BLaER1 (cell line): ENCODE measurements around the gene SMOC2.

Source experiments
- H3K27ac ChIP-seq: shearing (Covaris generic); formaldehyde crosslinking; 2 replicates; pipeline ENCODE4 v1.8.1; 2022
- H3K27me3 ChIP-seq: shearing (Covaris generic); formaldehyde crosslinking; 2 replicates; pipeline ENCODE4 v1.8.1; 2022
- H3K36me3 ChIP-seq: shearing (Covaris generic); formaldehyde crosslinking; 2 replicates; pipeline ENCODE4 v1.8.1; 2022
- H3K4me1 ChIP-seq: shearing (Covaris generic); formaldehyde crosslinking; 2 replicates; pipeline ENCODE4 v1.8.1; 2022
- H3K4me2 ChIP-seq: shearing (Covaris generic); formaldehyde crosslinking; 2 replicates; pipeline ENCODE4 v1.8.1; 2022
- H3K4me3 ChIP-seq: shearing (Covaris generic); formaldehyde crosslinking; 2 replicates; pipeline ENCODE4 v1.8.1; 2022
- H3K9ac ChIP-seq: shearing (Covaris generic); formaldehyde crosslinking; 2 replicates; pipeline ENCODE4 v1.8.1; 2022
- H3K9me3 ChIP-seq: shearing (Covaris generic); formaldehyde crosslinking; 2 replicates; pipeline ENCODE4 v1.8.1; 2022
- H4K20me1 ChIP-seq: shearing (Covaris generic); formaldehyde crosslinking; 2 replicates; pipeline ENCODE4 v1.8.1; 2022
- Cebpa-rat ChIP-seq: shearing (Covaris generic); IDR thresholded peaks from 2 replicates; pipeline ENCODE4 v1.8.1; 2022

The SMOC2 gene

GRCh38 chr6:168473197-168473596 lies 32.2 kb downstream of the SMOC2 start:
- Histone ChIP-seq H4K20me1 (no peaks in the 10 kb centered on the region), H3K36me3 (no peaks in the 10 kb centered on the region), H3K27me3 (no peaks in the 10 kb centered on the region), H3K9me3 (no peaks in the 10 kb centered on the region; the same call in 1 of the 2 replicates), H3K9ac (no peak overlapping the region), H3K4me2 (no peak overlapping the region), H3K27ac (no peak overlapping the region), H3K4me1 (no peaks in the 10 kb centered on the region), H3K4me3 (no peak overlapping the region)
- no peak for TF ChIP-seq Cebpa-rat

- no peak for TF ChIP-seq Cebpa-rat
- Histone ChIP-seq H3K4me3 (no peak overlapping the region), H4K20me1 (no peaks in the 10 kb centered on the region), H3K27me3 (no peaks in the 10 kb centered on the region), H3K4me1 (no peaks in the 10 kb centered on the region), H3K9me3 (peaks cover 11% of the 10 kb centered on the region), H3K4me2 (no peak overlapping the region), H3K27ac (no peak overlapping the region), H3K36me3 (no peaks in the 10 kb centered on the region), H3K9ac (no peak overlapping the region)
These were observed 34.4 kb downstream of the SMOC2 start for GRCh38 chr6:168475188-168476013.

GRCh38 chr6:168479421-168479820 lies 38.4 kb downstream of the SMOC2 start:
- H3K4me3 ChIP-seq, result no peak overlapping the region
- no peaks in the 10 kb centered on the region for H3K36me3 ChIP-seq
- TF ChIP-seq Cebpa-rat, result no peak
- H3K27ac ChIP-seq, result no peak overlapping the region
- no peak overlapping the region for H3K4me2 ChIP-seq
- H3K9ac ChIP-seq, result no peak overlapping the region
- H3K27me3 ChIP-seq, result no peaks in the 10 kb centered on the region
- no peaks in the 10 kb centered on the region for H3K4me1 ChIP-seq
- no peaks in the 10 kb centered on the region for H4K20me1 ChIP-seq
- peaks cover 17% of the 10 kb centered on the region for H3K9me3 ChIP-seq

- no peaks in the 10 kb centered on the region for H3K36me3 ChIP-seq
- H3K4me1 ChIP-seq, result no peaks in the 10 kb centered on the region
- no peaks in the 10 kb centered on the region for H4K20me1 ChIP-seq
- no peak overlapping the region for H3K4me2 ChIP-seq
- no peak for TF ChIP-seq Cebpa-rat
- H3K27ac ChIP-seq, result no peak overlapping the region
- no peak overlapping the region for H3K4me3 ChIP-seq
- peaks cover 17% of the 10 kb centered on the region for H3K9me3 ChIP-seq
- H3K27me3 ChIP-seq, result no peaks in the 10 kb centered on the region
- H3K9ac ChIP-seq, result no peak overlapping the region
These were observed 39.5 kb downstream of the SMOC2 start for GRCh38 chr6:168480481-168480880.

GRCh38 chr6:168485818-168486217 lies 44.8 kb downstream of the SMOC2 start:
- H3K4me2 ChIP-seq, result no peak overlapping the region
- no peaks in the 10 kb centered on the region for H3K27me3 ChIP-seq
- no peak overlapping the region for H3K4me3 ChIP-seq
- H3K9me3 ChIP-seq, result peaks cover 2% of the 10 kb centered on the region; the same call in 1 of the 2 replicates
- H3K4me1 ChIP-seq, result no peaks in the 10 kb centered on the region
- H3K9ac ChIP-seq, result no peak overlapping the region
- no peaks in the 10 kb centered on the region for H4K20me1 ChIP-seq
- H3K27ac ChIP-seq, result no peak overlapping the region
- H3K36me3 ChIP-seq, result no peaks in the 10 kb centered on the region
- TF ChIP-seq Cebpa-rat, result no peak

- no peak overlapping the region for H3K4me2 ChIP-seq
- H3K36me3 ChIP-seq, result no peaks in the 10 kb centered on the region
- no peak overlapping the region for H3K4me3 ChIP-seq
- H3K27me3 ChIP-seq, result no peaks in the 10 kb centered on the region
- H3K4me1 ChIP-seq, result no peaks in the 10 kb centered on the region
- no peak for TF ChIP-seq Cebpa-rat
- no peaks in the 10 kb centered on the region for H3K9me3 ChIP-seq
- H3K27ac ChIP-seq, result no peak overlapping the region
- no peak overlapping the region for H3K9ac ChIP-seq
- H4K20me1 ChIP-seq, result no peaks in the 10 kb centered on the region
These were observed 49.8 kb downstream of the SMOC2 start for GRCh38 chr6:168490757-168491156.

- no peaks in the 10 kb centered on the region for H3K4me1 ChIP-seq
- no peaks in the 10 kb centered on the region for H3K9me3 ChIP-seq
- no peaks in the 10 kb centered on the region for H3K36me3 ChIP-seq
- no peak overlapping the region for H3K9ac ChIP-seq
- TF ChIP-seq Cebpa-rat, result no peak
- H3K4me2 ChIP-seq, result no peak overlapping the region
- H3K27me3 ChIP-seq, result no peaks in the 10 kb centered on the region
- H4K20me1 ChIP-seq, result no peaks in the 10 kb centered on the region
- no peak overlapping the region for H3K27ac ChIP-seq
- no peak overlapping the region for H3K4me3 ChIP-seq
These were observed 53.0 kb downstream of the SMOC2 start for GRCh38 chr6:168493976-168494375.

GRCh38 chr6:168494726-168495125 lies 53.7 kb downstream of the SMOC2 start:
- Histone ChIP-seq H3K9ac (no peak overlapping the region), H3K9me3 (no peaks in the 10 kb centered on the region), H3K27ac (no peak overlapping the region), H3K4me1 (no peaks in the 10 kb centered on the region), H3K27me3 (no peaks in the 10 kb centered on the region), H3K4me2 (no peak overlapping the region), H3K36me3 (no peaks in the 10 kb centered on the region), H4K20me1 (no peaks in the 10 kb centered on the region), H3K4me3 (no peak overlapping the region)
- TF ChIP-seq Cebpa-rat, result no peak

- Histone ChIP-seq H3K27ac (no peak overlapping the region), H3K4me2 (no peak overlapping the region), H3K36me3 (no peaks in the 10 kb centered on the region), H3K9me3 (no peaks in the 10 kb centered on the region), H3K4me1 (no peaks in the 10 kb centered on the region), H3K9ac (no peak overlapping the region), H3K27me3 (no peaks in the 10 kb centered on the region), H3K4me3 (no peak overlapping the region), H4K20me1 (no peaks in the 10 kb centered on the region)
- no peak for TF ChIP-seq Cebpa-rat
These were observed 54.1 kb downstream of the SMOC2 start for GRCh38 chr6:168495133-168495532.

GRCh38 chr6:168495636-168496035 lies 54.7 kb downstream of the SMOC2 start:
- no peak overlapping the region for H3K27ac ChIP-seq

More at GRCh38 chr6:168495636-168496035, 54.7 kb downstream of the SMOC2 start:
- H4K20me1 ChIP-seq, result no peaks in the 10 kb centered on the region
- H3K4me2 ChIP-seq, result no peak overlapping the region
- H3K36me3 ChIP-seq, result no peaks in the 10 kb centered on the region
- H3K9ac ChIP-seq, result no peak overlapping the region
- no peaks in the 10 kb centered on the region for H3K4me1 ChIP-seq
- no peaks in the 10 kb centered on the region for H3K9me3 ChIP-seq
- TF ChIP-seq Cebpa-rat, result no peak
- no peak overlapping the region for H3K4me3 ChIP-seq
- H3K27me3 ChIP-seq, result no peaks in the 10 kb centered on the region
